VCaP (cell line): Measurements from ENCODE around the gene ZNF268.

ENCODE experiments used
- H3K27ac ChIP-seq: fragments of 450-650 bp; 2 replicates; pipeline ENCODE4 v1.5.1; 2017
- TF ChIP-seq, protein P1 (sequence below): fragments of 450-650 bp; conservative IDR thresholded peaks from 2 replicates; pipeline ENCODE4 v1.5.1; 2017; ENCODE audit warnings: mild to moderate bottlenecking, moderate library complexity

Gene ZNF268

DNA sequence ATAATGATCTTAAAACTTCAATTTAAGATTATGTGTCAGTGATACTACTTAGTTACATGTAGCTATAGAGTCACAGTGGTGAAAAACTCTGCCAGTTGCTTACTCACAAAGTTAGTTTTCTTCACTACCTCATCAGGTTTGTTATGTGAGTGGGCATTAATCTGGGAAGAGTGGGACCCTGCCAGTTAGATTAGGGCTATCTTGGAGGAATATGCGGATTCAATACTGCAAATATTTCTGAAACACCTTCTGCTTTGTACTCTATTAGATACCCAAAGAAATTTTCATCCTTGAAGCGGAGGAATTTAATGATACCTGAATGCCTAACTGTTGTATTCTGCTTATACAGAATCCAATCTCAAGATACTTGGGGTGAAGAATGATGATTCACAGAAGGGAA is 25.1 kb downstream of the ZNF268 start:
- TF ChIP-seq, protein P1, sequence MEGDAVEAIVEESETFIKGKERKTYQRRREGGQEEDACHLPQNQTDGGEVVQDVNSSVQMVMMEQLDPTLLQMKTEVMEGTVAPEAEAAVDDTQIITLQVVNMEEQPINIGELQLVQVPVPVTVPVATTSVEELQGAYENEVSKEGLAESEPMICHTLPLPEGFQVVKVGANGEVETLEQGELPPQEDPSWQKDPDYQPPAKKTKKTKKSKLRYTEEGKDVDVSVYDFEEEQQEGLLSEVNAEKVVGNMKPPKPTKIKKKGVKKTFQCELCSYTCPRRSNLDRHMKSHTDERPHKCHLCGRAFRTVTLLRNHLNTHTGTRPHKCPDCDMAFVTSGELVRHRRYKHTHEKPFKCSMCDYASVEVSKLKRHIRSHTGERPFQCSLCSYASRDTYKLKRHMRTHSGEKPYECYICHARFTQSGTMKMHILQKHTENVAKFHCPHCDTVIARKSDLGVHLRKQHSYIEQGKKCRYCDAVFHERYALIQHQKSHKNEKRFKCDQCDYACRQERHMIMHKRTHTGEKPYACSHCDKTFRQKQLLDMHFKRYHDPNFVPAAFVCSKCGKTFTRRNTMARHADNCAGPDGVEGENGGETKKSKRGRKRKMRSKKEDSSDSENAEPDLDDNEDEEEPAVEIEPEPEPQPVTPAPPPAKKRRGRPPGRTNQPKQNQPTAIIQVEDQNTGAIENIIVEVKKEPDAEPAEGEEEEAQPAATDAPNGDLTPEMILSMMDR: no peak
- H3K27ac ChIP-seq: no peak overlapping the region

DNA sequence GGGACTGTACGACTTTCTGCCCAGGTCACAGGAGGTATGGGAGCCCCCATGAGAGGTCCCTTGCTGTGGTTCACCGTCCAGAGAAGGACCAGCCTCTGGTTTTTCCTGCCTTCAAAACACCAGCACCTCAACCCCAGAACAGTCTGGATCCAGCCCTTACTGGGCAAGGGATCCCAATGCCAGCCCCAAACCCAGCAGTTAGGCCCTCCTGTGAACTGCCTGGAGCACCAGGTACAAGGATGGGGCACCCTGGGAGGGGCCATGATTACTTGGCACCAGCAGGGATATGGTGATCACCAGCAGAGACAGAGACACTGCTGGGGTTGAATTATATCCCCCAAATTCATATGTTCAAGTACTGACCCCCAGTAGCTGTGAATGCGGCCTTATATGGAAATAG is 34.4 kb downstream of the ZNF268 start:
- H3K27ac ChIP-seq: no peak overlapping the region

DNA sequence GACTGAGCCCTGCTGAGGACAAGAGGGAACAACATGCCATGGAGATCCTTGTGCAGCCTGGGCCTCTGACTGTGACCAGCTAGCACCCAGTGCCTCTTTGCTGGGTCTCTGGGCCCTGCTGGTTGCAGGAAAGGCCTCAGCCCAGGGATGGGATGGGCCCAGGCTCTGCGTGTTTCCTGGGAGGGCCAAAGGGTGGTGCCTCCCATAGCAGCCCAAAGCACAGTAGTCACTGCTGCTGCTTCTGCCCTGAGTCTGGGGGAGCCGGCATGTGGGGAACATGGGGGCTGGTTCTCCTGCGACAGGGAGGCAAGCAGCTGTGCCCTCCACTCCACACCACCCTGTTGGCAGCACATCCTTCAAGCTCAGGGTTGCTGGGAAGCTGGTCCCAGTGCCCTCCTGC is 35.9 kb downstream of the ZNF268 start:
- TF ChIP-seq, protein P1: no peak
- no peak overlapping the region for H3K27ac ChIP-seq

More for the DNA sequence above, 34.4 kb downstream of the ZNF268 start:
- TF ChIP-seq, protein P1: no peak

DNA sequence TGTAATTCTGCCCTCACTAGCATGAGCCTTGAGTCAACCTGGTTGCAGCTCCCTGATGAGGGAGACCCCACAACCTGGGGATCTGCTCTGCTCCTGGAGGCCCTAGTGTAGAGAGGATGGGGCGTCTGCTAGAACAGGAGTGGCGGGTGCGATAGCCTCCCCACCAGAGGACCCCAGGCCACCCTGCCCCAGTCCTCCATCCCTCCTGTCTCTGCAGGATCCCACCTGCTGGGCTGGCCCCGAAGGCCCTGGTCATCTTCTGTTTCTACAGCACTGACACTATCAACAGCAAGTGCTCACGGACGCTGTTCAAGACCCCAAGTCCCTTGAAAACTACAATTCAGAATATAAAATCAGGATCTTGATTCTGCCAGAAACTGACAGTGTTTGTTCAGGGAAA is 39.2 kb downstream of the ZNF268 start:
- TF ChIP-seq, protein P1: no peak
- no peak overlapping the region for H3K27ac ChIP-seq

DNA sequence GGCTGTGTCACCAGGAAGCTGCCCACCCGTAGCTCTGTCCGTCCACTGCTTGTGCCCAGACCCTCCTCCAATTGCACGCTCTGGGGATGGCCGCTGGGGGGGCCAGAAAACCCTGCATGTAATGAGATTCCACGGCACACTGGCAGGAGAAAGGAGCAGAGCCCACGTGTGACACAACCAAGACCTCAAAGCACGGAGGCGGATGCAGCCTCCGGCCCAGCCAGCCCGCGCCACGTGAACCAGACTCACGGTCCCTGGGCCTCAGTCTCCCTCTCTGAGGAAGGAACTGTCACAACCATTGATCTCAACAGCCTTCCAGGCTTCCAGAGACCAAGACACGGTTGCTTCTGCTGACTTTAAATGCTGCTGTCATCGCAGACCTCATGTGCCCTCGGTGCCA is 39.9 kb downstream of the ZNF268 start:
- TF ChIP-seq, protein P1: no peak
- no peak overlapping the region for H3K27ac ChIP-seq

DNA sequence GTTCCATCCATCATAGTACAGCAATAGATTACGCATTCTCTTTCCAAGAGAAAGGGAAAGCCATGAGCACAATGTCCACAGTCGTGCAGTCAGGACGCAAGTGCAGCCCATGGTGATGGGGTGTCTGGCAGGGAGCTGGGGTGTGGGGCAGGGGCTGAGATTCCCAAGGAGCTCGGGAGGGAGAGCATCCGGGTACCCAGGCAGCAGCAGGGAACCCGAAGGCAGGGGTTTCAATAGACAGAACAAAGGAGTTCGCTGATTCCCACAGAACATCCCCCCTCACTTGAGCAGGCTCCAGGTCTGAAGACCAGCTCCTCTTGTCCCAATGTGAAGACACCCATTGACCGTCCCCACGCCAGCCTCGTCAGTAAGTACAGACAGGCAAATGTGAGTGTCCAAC is 40.9 kb downstream of the ZNF268 start:
- no peak overlapping the region for H3K27ac ChIP-seq

DNA sequence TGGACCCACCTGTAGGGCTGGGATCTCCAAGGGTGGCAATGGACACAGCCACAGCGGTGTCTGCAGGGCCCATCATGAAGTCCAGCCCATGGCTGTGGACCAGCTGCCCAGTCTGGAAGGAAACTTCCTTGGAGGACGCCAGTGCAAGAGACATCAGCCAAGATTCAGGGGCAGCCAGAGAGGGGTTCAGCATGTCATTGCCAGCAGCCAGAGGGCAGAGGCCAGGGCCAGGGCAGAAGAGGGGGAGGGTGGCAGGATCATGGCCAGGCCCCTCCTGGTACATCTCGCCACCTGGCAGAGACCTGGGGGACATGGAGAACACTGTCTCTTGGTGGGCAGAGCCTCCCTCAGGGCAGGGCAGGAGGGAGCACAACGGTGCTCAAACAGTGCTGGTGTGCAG is 44.2 kb downstream of the ZNF268 start:
- TF ChIP-seq, protein P1: no peak
- H3K27ac ChIP-seq: no peak overlapping the region

More for the DNA sequence above, 40.9 kb downstream of the ZNF268 start:
- TF ChIP-seq, protein P1: no peak

DNA sequence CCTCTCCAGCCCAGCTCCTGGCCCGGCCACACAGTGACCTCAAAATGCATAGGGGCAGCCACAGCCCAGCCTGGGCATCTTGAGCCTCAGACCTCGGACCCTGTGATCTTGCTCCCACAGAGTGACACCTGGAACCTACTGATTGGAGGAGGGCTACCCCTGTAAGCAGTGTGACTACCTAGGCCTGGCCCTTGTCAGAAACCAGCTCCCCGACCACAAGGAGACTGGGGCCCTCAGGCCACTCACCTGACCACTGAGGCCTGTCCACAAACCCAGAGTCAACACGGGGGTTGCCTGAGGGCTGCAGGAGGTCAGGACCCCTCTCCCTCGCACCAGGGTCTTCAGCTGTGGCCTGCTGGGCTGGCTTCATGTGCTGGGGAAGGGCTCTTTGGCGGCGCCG is 45.4 kb downstream of the ZNF268 start:
- TF ChIP-seq, protein P1: no peak

More for the DNA sequence above, 45.4 kb downstream of the ZNF268 start:
- no peak overlapping the region for H3K27ac ChIP-seq
